ENCODE measurements around the gene PRR29. TPM values are rescaled to one million over a fixed set of nuclear protein-coding genes. Genes with fewer than 3 reads are reported as not detected.

The PRR29 gene
- total RNA-seq, 1 donor from 2014 or later = 1.5 TPM

- intact Hi-C loops (cut with micrococcal nuclease) = no loop called here
These were observed 40.9 kb downstream of the PRR29 start for GRCh38 chr17:64039106-64039400.

GRCh38 chr17:64040206-64040605 lies 42.1 kb downstream of the PRR29 start:
- intact Hi-C loops (cut with micrococcal nuclease) = no loop called here

- intact Hi-C loops (cut with micrococcal nuclease) = no loop called here
These were observed 43.8 kb downstream of the PRR29 start for GRCh38 chr17:64041912-64042311.

- intact Hi-C loops (cut with micrococcal nuclease) = no loop called here
These were observed 44.7 kb downstream of the PRR29 start for GRCh38 chr17:64042700-64043485.

- intact Hi-C loops (cut with micrococcal nuclease) = no loop called here
These were observed 47.0 kb downstream of the PRR29 start for GRCh38 chr17:64045176-64045575.

GRCh38 chr17:64048805-64049204 lies 50.7 kb downstream of the PRR29 start:
- intact Hi-C loops (cut with micrococcal nuclease) = no loop called here

- intact Hi-C loops (cut with micrococcal nuclease) = loop anchor here (1.0 kb wide), 3 partner anchors 22 to 79 kb away; partner anchors contain the start of gene ERN1
These were observed 53.0 kb downstream of the PRR29 start for GRCh38 chr17:64051153-64051552.

GRCh38 chr17:64053101-64053500 lies 55.0 kb downstream of the PRR29 start:
- intact Hi-C loops (cut with micrococcal nuclease) = no loop called here

Other genes with a start within 250 kb of the PRR29 start
- 63.4 and 63.8 TPM in 2 replicates for gene CCDC47, start 224.8 kb upstream of the PRR29 start, total RNA-seq
- 123 and 129 TPM in 2 replicates for gene DDX42, start 224.2 kb upstream of the PRR29 start, total RNA-seq
- gene PSMC5, start 170.9 kb upstream of the PRR29 start, total RNA-seq = 158 and 166 TPM in 2 replicates
- gene FTSJ3, start 170.7 kb upstream of the PRR29 start, total RNA-seq = 57.2 and 63.6 TPM in 2 replicates
- 138 and 139 TPM in 2 replicates for gene SMARCD2, start 155.7 kb upstream of the PRR29 start, total RNA-seq
- not detected in 2 replicates for gene CSH2, start 124.7 kb upstream of the PRR29 start, total RNA-seq
- not detected in 2 replicates for gene GH2, start 116.4 kb upstream of the PRR29 start, total RNA-seq
- not detected in 2 replicates for gene CSH1, start 101.8 kb upstream of the PRR29 start, total RNA-seq
- not detected in 2 replicates for gene CSHL1, start 87.1 kb upstream of the PRR29 start, total RNA-seq
- gene GH1, start 79.5 kb upstream of the PRR29 start, total RNA-seq = 0.50 TPM in 1 of 2 replicates, not detected in the other
- gene CD79B, start 66.0 kb upstream of the PRR29 start, total RNA-seq = 38.3 and 41.0 TPM in 2 replicates
- gene SCN4A, start 25.4 kb upstream of the PRR29 start, total RNA-seq = 0.02 and 0.05 TPM in 2 replicates
- gene ICAM2, start 22.3 kb downstream of the PRR29 start, total RNA-seq = 98.1 and 98.9 TPM in 2 replicates
- 117 and 127 TPM in 2 replicates for gene ERN1, start 131.8 kb downstream of the PRR29 start, total RNA-seq

Measured in T-helper 2 cell treated with Interferon-gamma antibody and Interleukin-4, amounts not matched to agents 100 ng/mL and 5 ng/mL, for 36 hours (primary cell).